Tibial artery (tissue), 4 donors: ENCODE results near the gene WDR49.

Source experiments
- DNase-seq, 2 donors: peaks; one replicate each; pipeline ENCODE4 v3.0.0-alpha.2; 2019
- H3K27ac ChIP-seq, 2 donors: fragments of 200-600 bp; sonication (generic) in 1 of 2; 1 replicate in 1 of 2; 2 replicates in 1 of 2; pipeline ENCODE4 v1.5.1; 2018 to 2019; ENCODE audit warnings: mild to moderate bottlenecking in 1 of 2
- H3K27me3 ChIP-seq, 2 donors: fragments of 200-600 bp; sonication (generic) in 1 of 2; one replicate each; pipeline versions ENCODE4 v1.5.1 to v1.6.0; 2016 to 2019
- H3K36me3 ChIP-seq, 3 donors: fragments of 200-600 bp; sonication (generic) in 2 of 3; one replicate each; pipeline ENCODE4 v1.5.1; 2016 to 2019; ENCODE audit warnings: mild to moderate bottlenecking in 2 of 3
- H3K4me1 ChIP-seq, 4 donors: fragments of 200-600 bp; sonication (generic) in 2 of 4; 1 replicate in 3 of 4; 2 replicates in 1 of 4; pipeline ENCODE4 v1.5.1; 2016 to 2019
- H3K4me3 ChIP-seq, 2 donors: fragments of 200-600 bp; sonication (generic) in 1 of 2; 1 replicate in 1 of 2; 2 replicates in 1 of 2; pipeline ENCODE4 v1.5.1; 2018 to 2019; ENCODE audit warnings: mild to moderate bottlenecking in 2 of 2
- H3K9me3 ChIP-seq, 3 donors: fragments of 200-600 bp; sonication (generic) in 1 of 3; one replicate each; pipeline ENCODE4 v1.5.1; 2016 to 2019
- intact Hi-C: fragments of 100-400 bp; cut with DNase I; formaldehyde crosslinking; loops from one replicate; pipeline ENCODE4 v1.15.0; 2023; ENCODE audit warnings: low total_unique reads
- TF ChIP-seq, protein P1 (sequence below), 2 experiments: fragments of 200-600 bp in 1 of 2; fragments of 450-650 bp in 1 of 2; IDR thresholded peaks; one replicate each; pipeline ENCODE4 v1.5.1; 2017 to 2019; ENCODE audit warnings: antibody characterized with exemption in 2 of 2, mild to moderate bottlenecking in 1 of 2, moderate library complexity in 1 of 2

Gene WDR49

DNA sequence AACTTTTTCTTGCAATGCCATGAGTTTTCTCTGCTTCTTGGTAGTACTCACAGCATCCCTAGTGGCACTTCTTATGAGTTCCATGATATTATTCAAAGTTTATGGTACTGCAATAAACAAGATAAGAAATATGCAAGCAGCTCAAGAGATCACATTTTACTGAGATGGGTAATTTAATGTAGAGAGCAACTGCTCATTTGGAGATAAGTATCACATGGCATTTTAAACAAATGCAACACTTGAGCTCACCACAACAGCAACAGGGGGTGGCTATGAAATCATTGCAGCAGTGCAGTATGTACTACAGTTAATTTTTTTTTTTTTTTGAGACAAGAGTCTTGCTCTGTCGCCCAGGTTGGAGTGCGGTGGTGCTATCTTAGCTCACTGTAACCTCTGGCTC lies 85.1 kb downstream of the WDR49 start:
- intact Hi-C loops = no loop called here
- TF ChIP-seq, protein P1, sequence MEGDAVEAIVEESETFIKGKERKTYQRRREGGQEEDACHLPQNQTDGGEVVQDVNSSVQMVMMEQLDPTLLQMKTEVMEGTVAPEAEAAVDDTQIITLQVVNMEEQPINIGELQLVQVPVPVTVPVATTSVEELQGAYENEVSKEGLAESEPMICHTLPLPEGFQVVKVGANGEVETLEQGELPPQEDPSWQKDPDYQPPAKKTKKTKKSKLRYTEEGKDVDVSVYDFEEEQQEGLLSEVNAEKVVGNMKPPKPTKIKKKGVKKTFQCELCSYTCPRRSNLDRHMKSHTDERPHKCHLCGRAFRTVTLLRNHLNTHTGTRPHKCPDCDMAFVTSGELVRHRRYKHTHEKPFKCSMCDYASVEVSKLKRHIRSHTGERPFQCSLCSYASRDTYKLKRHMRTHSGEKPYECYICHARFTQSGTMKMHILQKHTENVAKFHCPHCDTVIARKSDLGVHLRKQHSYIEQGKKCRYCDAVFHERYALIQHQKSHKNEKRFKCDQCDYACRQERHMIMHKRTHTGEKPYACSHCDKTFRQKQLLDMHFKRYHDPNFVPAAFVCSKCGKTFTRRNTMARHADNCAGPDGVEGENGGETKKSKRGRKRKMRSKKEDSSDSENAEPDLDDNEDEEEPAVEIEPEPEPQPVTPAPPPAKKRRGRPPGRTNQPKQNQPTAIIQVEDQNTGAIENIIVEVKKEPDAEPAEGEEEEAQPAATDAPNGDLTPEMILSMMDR (IDR thresholded peaks at IDR 0.05) = no peak
- H3K27ac ChIP-seq = no peak overlapping the region
- H3K4me3 ChIP-seq = no peak overlapping the region
- no peaks in the 10 kb centered on the region for H3K9me3 ChIP-seq
- H3K4me1 ChIP-seq = no peaks in the 10 kb centered on the region
- no peaks in the 10 kb centered on the region for H3K27me3 ChIP-seq
- H3K36me3 ChIP-seq = no peaks in the 10 kb centered on the region
- DNase-seq = no peak

DNA sequence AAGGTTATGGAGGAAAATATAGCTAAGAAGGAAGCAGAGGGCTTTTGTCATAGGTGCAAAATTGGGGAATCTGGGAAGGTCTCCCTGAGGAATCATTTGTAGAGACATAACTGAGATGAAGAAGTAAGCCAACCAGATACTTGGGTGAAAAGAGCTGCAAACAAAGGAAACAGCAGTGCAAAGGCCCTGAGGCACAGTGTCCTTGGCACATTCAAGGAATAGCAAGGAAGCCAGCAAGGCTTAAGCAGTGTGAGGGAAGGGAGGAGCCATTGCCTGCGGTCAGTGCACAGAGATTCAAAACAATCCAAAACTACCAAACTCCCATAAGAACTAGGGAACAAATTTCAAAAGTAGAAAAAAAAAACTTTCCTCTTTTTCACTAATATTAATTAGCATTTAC lies 88.3 kb downstream of the WDR49 start:
- H3K27me3 ChIP-seq = no peaks in the 10 kb centered on the region
- no peak overlapping the region for H3K4me3 ChIP-seq
- no peak overlapping the region for H3K27ac ChIP-seq
- TF ChIP-seq, protein P1 (IDR thresholded peaks at IDR 0.05) = no peak
- no peaks in the 10 kb centered on the region for H3K4me1 ChIP-seq
- no peak for DNase-seq
- H3K36me3 ChIP-seq = no peaks in the 10 kb centered on the region
- no peaks in the 10 kb centered on the region for H3K9me3 ChIP-seq
- intact Hi-C loops = no loop called here

DNA sequence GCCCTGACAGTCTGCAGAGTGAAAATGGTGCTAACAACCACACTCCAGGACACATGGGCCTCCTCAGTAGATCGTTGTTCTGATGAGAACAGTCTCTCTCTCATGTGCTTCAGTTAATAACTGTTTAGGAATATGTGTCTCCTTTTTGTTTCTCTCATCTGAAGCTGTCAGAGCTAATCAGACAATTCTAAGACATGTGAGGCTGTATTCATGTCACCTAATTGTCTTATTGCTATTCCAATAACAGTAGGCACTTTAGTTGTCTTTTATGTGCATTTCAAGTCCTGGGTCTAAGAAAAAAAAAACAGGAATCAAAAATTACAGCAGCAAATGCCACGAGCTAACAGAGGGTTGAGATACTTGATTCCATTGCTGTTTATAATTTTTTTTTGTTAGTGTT lies 89.1 kb downstream of the WDR49 start:
- intact Hi-C loops = no loop called here
- Histone ChIP-seq H3K9me3 (no peaks in the 10 kb centered on the region), H3K27ac (no peak overlapping the region), H3K4me1 (no peaks in the 10 kb centered on the region), H3K27me3 (no peaks in the 10 kb centered on the region), H3K36me3 (no peaks in the 10 kb centered on the region), H3K4me3 (no peak overlapping the region)
- TF ChIP-seq, protein P1 (IDR thresholded peaks at IDR 0.05) = no peak
- no peak for DNase-seq

DNA sequence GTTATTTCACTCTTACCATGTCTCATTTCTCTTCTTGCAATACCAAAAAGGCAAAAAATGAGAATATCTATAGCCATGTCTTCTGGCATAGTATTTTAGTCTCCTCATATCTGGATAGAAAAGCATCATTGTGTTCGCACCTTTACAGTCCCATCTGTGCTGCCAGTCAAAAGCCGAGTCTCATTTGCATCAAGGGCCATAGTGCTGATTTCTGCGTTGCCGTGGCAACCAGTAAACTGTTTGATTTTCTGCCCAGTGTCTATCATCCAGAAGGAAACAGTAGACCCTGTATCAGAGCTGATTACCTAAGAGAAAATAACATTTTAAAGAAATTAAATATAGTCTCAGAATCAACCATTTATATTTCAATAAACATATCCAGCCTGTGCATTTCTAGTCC lies 93.8 kb downstream of the WDR49 start:
- no peaks in the 10 kb centered on the region for H3K9me3 ChIP-seq
- no peaks in the 10 kb centered on the region for H3K27me3 ChIP-seq
- intact Hi-C loops = no loop called here
- no peak for DNase-seq
- H3K4me1 ChIP-seq = no peaks in the 10 kb centered on the region
- TF ChIP-seq, protein P1 (IDR thresholded peaks at IDR 0.05) = no peak
- H3K36me3 ChIP-seq = no peaks in the 10 kb centered on the region
- H3K27ac ChIP-seq = no peak overlapping the region
- no peak overlapping the region for H3K4me3 ChIP-seq

DNA sequence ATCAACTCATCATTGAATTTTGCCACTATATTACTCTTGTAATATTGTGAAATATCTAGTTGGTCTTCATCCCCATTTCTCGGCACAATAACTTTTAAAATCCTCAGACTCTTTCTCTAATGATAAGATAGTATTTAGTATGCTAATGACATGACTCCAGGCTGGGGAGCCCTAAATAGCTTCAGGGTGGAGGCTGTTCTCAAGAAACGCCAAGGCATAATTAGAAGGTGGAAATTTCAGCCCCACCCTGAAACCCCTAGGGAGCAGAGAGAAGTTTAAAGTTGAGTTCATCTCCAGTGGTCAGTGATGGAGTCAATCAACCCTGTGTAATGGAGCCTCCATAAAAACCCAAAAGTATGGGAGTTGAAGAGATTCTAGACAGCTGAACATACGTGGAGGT lies 98.8 kb downstream of the WDR49 start:
- no peaks in the 10 kb centered on the region for H3K9me3 ChIP-seq
- intact Hi-C loops = no loop called here
- no peak for DNase-seq
- no peaks in the 10 kb centered on the region for H3K36me3 ChIP-seq
- H3K4me3 ChIP-seq = no peak overlapping the region
- no peaks in the 10 kb centered on the region for H3K4me1 ChIP-seq
- TF ChIP-seq, protein P1 (IDR thresholded peaks at IDR 0.05) = no peak
- no peaks in the 10 kb centered on the region for H3K27me3 ChIP-seq
- H3K27ac ChIP-seq = no peak overlapping the region

DNA sequence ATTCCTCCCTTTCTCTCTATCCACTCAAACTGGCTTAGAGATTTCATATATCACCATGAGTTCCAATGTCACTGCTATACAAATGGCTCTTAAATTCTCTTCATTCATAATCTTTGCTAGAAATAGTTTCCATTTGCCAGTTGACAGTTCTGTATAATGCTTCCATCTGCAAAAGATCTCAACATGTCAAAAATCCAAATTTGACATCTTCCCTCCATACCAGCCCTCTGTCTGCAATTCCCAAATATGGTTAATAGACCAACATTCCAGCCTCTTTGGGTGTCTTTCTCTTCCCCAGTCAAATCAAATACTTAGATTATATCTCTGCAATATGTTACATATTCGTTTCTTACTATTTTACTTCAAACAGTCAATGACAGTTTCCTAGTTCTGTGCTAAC lies 115.7 kb downstream of the WDR49 start:
- DNase-seq = no peak
- Histone ChIP-seq H3K9me3 (peaks cover 0 to 4% (median 3%) of the 10 kb centered on the region in 3 donors), H3K27me3 (no peaks in the 10 kb centered on the region), H3K4me3 (no peak overlapping the region), H3K36me3 (no peaks in the 10 kb centered on the region), H3K27ac (no peak overlapping the region), H3K4me1 (no peaks in the 10 kb centered on the region)
- TF ChIP-seq, protein P1 (IDR thresholded peaks at IDR 0.05) = no peak
- intact Hi-C loops = no loop called here
